ENCODE data around the gene NUS1. TPM values are rescaled to one million over a fixed set of nuclear protein-coding genes. Genes with fewer than 3 reads are reported as not detected.

The NUS1 gene
- total and polyA plus RNA-seq, 9 of the 15 experiments (the other 6 are each of a cell fraction or from before 2014, with no cell fraction given) = 16.3 to 53.7 (median 26.4) TPM

Other genes with a start within 250 kb of the NUS1 start
- gene ROS1, start 249.5 kb upstream of the NUS1 start, total RNA-seq (2014; rRNA removed) = not detected in 2 replicates
- gene ROS1, start 249.5 kb upstream of the NUS1 start, total RNA-seq (2014; rRNA removed; fragmentation: Illumina TruSeq; extraction: Trizol) = 0.03 and 0.04 TPM in 2 replicates
- gene ROS1, start 249.5 kb upstream of the NUS1 start, total RNA-seq (2015; rRNA removed; fragmentation: Illumina TruSeq; extraction: Trizol) = under 0.01 TPM in 2 replicates
- 0.07 and 0.16 TPM in 2 replicates for gene ROS1, start 249.5 kb upstream of the NUS1 start, total RNA-seq (2021)
- not detected in 2 replicates for gene ROS1, start 249.5 kb upstream of the NUS1 start, polyA plus RNA-seq (2011; rRNA removed)
- not detected in 2 replicates for gene ROS1, start 249.5 kb upstream of the NUS1 start, polyA plus RNA-seq (2014; fragmentation: Illumina TruSeq; extraction: Trizol)
- gene ROS1, start 249.5 kb upstream of the NUS1 start, polyA plus RNA-seq (2014; fragmentation: Nextera tagmentation; extraction: Ambion mirVana) = not detected
- gene ROS1, start 249.5 kb upstream of the NUS1 start, polyA plus RNA-seq (2014; rRNA removed) = not detected in 2 replicates
- gene DCBLD1, start 192.8 kb upstream of the NUS1 start, total RNA-seq (2014; rRNA removed) = 6.9 and 9.8 TPM in 2 replicates
- gene DCBLD1, start 192.8 kb upstream of the NUS1 start, total RNA-seq (2014; rRNA removed; fragmentation: Illumina TruSeq; extraction: Trizol) = 6.8 and 7.3 TPM in 2 replicates
- 6.4 and 7.4 TPM in 2 replicates for gene DCBLD1, start 192.8 kb upstream of the NUS1 start, total RNA-seq (2015; rRNA removed; fragmentation: Illumina TruSeq; extraction: Trizol)
- 6.1 and 6.7 TPM in 2 replicates for gene DCBLD1, start 192.8 kb upstream of the NUS1 start, total RNA-seq (2021)
- 7.2 and 7.6 TPM in 2 replicates for gene DCBLD1, start 192.8 kb upstream of the NUS1 start, polyA plus RNA-seq (2011; rRNA removed)
- gene DCBLD1, start 192.8 kb upstream of the NUS1 start, polyA plus RNA-seq (2014; fragmentation: Illumina TruSeq; extraction: Trizol) = 5.5 and 6.0 TPM in 2 replicates
- under 1 TPM; 0.80 to 0.87 TPM for gene DCBLD1, start 192.8 kb upstream of the NUS1 start, polyA plus RNA-seq (2014; fragmentation: Nextera tagmentation; extraction: Ambion mirVana)
- gene DCBLD1, start 192.8 kb upstream of the NUS1 start, polyA plus RNA-seq (2014; rRNA removed) = 8.5 and 10.1 TPM in 2 replicates
- 21.1 and 22.1 TPM in 2 replicates for gene GOPC, start 73.0 kb upstream of the NUS1 start, total RNA-seq (2014; rRNA removed)
- gene GOPC, start 73.0 kb upstream of the NUS1 start, total RNA-seq (2014; rRNA removed; fragmentation: Illumina TruSeq; extraction: Trizol) = 32.2 and 35.0 TPM in 2 replicates
- gene GOPC, start 73.0 kb upstream of the NUS1 start, total RNA-seq (2015; rRNA removed; fragmentation: Illumina TruSeq; extraction: Trizol) = 27.0 and 28.7 TPM in 2 replicates
- 24.0 and 25.6 TPM in 2 replicates for gene GOPC, start 73.0 kb upstream of the NUS1 start, total RNA-seq (2021)
- gene GOPC, start 73.0 kb upstream of the NUS1 start, polyA plus RNA-seq (2011; rRNA removed) = 17.0 and 28.8 TPM in 2 replicates
- 21.8 and 27.0 TPM in 2 replicates for gene GOPC, start 73.0 kb upstream of the NUS1 start, polyA plus RNA-seq (2014; fragmentation: Illumina TruSeq; extraction: Trizol)
- 10 to 100 TPM in 1 of 2 experiments, 1 to 10 TPM in 1; 10.0 to 12.2 TPM for gene GOPC, start 73.0 kb upstream of the NUS1 start, polyA plus RNA-seq (2014; fragmentation: Nextera tagmentation; extraction: Ambion mirVana)
- gene GOPC, start 73.0 kb upstream of the NUS1 start, polyA plus RNA-seq (2014; rRNA removed) = 24.2 and 27.3 TPM in 2 replicates
- not detected in 2 replicates for gene SLC35F1, start 231.8 kb downstream of the NUS1 start, total RNA-seq (2014; rRNA removed)
- gene SLC35F1, start 231.8 kb downstream of the NUS1 start, total RNA-seq (2014; rRNA removed; fragmentation: Illumina TruSeq; extraction: Trizol) = not detected in 2 replicates
- gene SLC35F1, start 231.8 kb downstream of the NUS1 start, total RNA-seq (2015; rRNA removed; fragmentation: Illumina TruSeq; extraction: Trizol) = not detected in 2 replicates
- not detected in 2 replicates for gene SLC35F1, start 231.8 kb downstream of the NUS1 start, total RNA-seq (2021)
- not detected in 2 replicates for gene SLC35F1, start 231.8 kb downstream of the NUS1 start, polyA plus RNA-seq (2011; rRNA removed)
- gene SLC35F1, start 231.8 kb downstream of the NUS1 start, polyA plus RNA-seq (2014; fragmentation: Illumina TruSeq; extraction: Trizol) = not detected in 2 replicates
- under 1 TPM; 0.03 to 0.06 TPM for gene SLC35F1, start 231.8 kb downstream of the NUS1 start, polyA plus RNA-seq (2014; fragmentation: Nextera tagmentation; extraction: Ambion mirVana)
- gene SLC35F1, start 231.8 kb downstream of the NUS1 start, polyA plus RNA-seq (2014; rRNA removed) = not detected in 2 replicates